Thymus (tissue), 11 donors: ENCODE data around the gene SPATA13. TPM values are rescaled to one million over a fixed set of nuclear protein-coding genes. Genes with fewer than 3 reads are reported as not detected.
A peak's percentile ranks its signal among the peaks of the same experiment; 100 is the strongest.

ENCODE experiments used
- DNase-seq, 9 donors: peaks; one replicate each; pipeline ENCODE4 v3.0.0-alpha.2; 2013; ENCODE audit warnings: low spot score in 9 of 9, low read depth in 6 of 9, missing footprints in 1 of 9
- H3K27ac ChIP-seq, 2 donors: one replicate each; pipeline ENCODE4 v1.5.1; 2013; ENCODE audit warnings: control low read depth in 1 of 2, low read depth in 1 of 2, low read length in 1 of 2, mild to moderate bottlenecking in 1 of 2, moderate library complexity in 1 of 2
- H3K27me3 ChIP-seq, 2 donors: one replicate each; pipeline ENCODE4 v1.5.1; 2013; ENCODE audit warnings: low read length in 1 of 2; ENCODE audit not compliant: control insufficient read depth in 2 of 2, insufficient read depth in 1 of 2
- H3K36me3 ChIP-seq, 2 donors: one replicate each; pipeline ENCODE4 v1.5.1; 2013; ENCODE audit warnings: low read length in 1 of 2, mild to moderate bottlenecking in 1 of 2, moderate library complexity in 1 of 2; ENCODE audit not compliant: control insufficient read depth in 2 of 2, insufficient read depth in 2 of 2
- H3K4me1 ChIP-seq, 2 donors: one replicate each; pipeline ENCODE4 v1.5.1; 2013; ENCODE audit warnings: low read length in 2 of 2; ENCODE audit not compliant: control insufficient read depth in 2 of 2, insufficient read depth in 2 of 2
- H3K4me3 ChIP-seq, 2 donors: one replicate each; pipeline ENCODE4 v1.5.1; 2013; ENCODE audit warnings: low read length in 2 of 2, control low read depth in 1 of 2, mild to moderate bottlenecking in 1 of 2
- H3K9me3 ChIP-seq, 2 donors: one replicate each; pipeline ENCODE4 v1.5.1; 2013; ENCODE audit warnings: low read length in 1 of 2, mild to moderate bottlenecking in 1 of 2; ENCODE audit not compliant: control insufficient read depth in 2 of 2, insufficient read depth in 1 of 2
- WGBS: extraction: QIAGEN DNeasy Blood & Tissue Kit; methylation state at CpG from one replicate; pipeline ENCODE4 v1.1.7; 2013; 5-methylcytosine and 5-hydroxymethylcytosine counted together
- polyA plus RNA-seq: library from polyadenylated mRNA; stranded (reverse); fragments of 200-250 nt; gene quantifications from one replicate; pipeline ENCODE4 v1.2.3, GENCODE V29; 2013
- total RNA-seq: library from RNA; stranded (reverse); fragments of 120-200 nt; gene quantifications from one replicate; pipeline ENCODE4 v1.2.4, GENCODE V29; 2013
- donor health status: healthy.

SPATA13 gene
- total and polyA plus RNA-seq, 2 donors = 17.0 to 18.7 TPM

DNA sequence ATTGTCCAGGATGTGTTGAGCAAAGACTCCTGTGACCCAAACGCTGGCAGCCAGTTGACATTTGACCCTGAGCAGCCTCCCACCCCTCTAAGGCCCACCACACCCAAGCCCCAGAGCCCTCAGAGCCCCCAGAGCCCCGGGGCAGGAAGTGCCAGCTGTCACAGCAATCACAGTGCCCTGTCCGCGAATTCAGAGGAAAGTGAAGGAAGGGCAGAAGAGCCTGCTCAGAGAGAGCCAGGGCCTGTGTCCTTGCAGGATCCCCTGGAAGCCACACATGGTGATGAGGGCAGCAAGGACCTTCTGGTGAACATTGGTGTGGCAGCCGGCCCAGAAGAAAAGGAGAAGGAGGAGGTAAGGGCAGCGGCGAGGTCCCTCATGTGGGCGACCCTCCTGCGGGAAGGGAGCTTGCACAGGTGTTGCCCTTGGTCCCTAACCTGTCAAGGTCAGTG lies 63.7 kb downstream of the SPATA13 start:
- no peaks in the 10 kb centered on the region for H3K9me3 ChIP-seq
- H3K36me3 ChIP-seq = peaks cover 0 to 2% of the 10 kb centered on the region in 2 donors
- H3K27me3 ChIP-seq = no peaks in the 10 kb centered on the region
- 74% methylated on average over 9 of the region's 9 CpGs for WGBS
- no peak overlapping the region for H3K27ac ChIP-seq
- no peak overlapping the region for H3K4me3 ChIP-seq
- H3K4me1 ChIP-seq = peaks cover 0 to 16% of the 10 kb centered on the region in 2 donors
- no peak for DNase-seq

GRCh38 chr13:24225062-24225461 lies 64.5 kb downstream of the SPATA13 start:
- Histone ChIP-seq H3K27me3 (no peaks in the 10 kb centered on the region), H3K9me3 (no peaks in the 10 kb centered on the region), H3K27ac (no peak overlapping the region), H3K4me3 (no peak overlapping the region), H3K36me3 (peaks cover 0 to 2% of the 10 kb centered on the region in 2 donors), H3K4me1 (peaks cover 0 to 16% of the 10 kb centered on the region in 2 donors)
- WGBS = 94% methylated on average over 11 of the region's 11 CpGs
- DNase-seq = no peak

- H3K27me3 ChIP-seq = no peaks in the 10 kb centered on the region
- H3K9me3 ChIP-seq = no peaks in the 10 kb centered on the region
- H3K36me3 ChIP-seq = peaks cover 0 to 2% of the 10 kb centered on the region in 2 donors
- H3K27ac ChIP-seq = no peak overlapping the region
- DNase-seq = no peak
- H3K4me3 ChIP-seq = no peak overlapping the region
- H3K4me1 ChIP-seq = peaks cover 0 to 16% of the 10 kb centered on the region in 2 donors
- WGBS = 97% methylated on average over 7 of the region's 7 CpGs
These were observed 65.4 kb downstream of the SPATA13 start for GRCh38 chr13:24225930-24226329.

GRCh38 chr13:24226762-24227161 lies 66.2 kb downstream of the SPATA13 start:
- Histone ChIP-seq H3K4me3 (no peak overlapping the region), H3K27ac (no peak overlapping the region), H3K36me3 (peaks cover 0 to 2% of the 10 kb centered on the region in 2 donors), H3K27me3 (no peaks in the 10 kb centered on the region), H3K9me3 (no peaks in the 10 kb centered on the region), H3K4me1 (peaks cover 0 to 16% of the 10 kb centered on the region in 2 donors)
- 98% methylated on average over 3 of the region's 3 CpGs for WGBS
- DNase-seq = no peak

GRCh38 chr13:24228852-24229458 lies 68.4 kb downstream of the SPATA13 start:
- WGBS = 52% methylated on average over 4 of the region's 4 CpGs
- no peaks in the 10 kb centered on the region for H3K27me3 ChIP-seq

GRCh38 chr13:24230428-24231072 lies 70.0 kb downstream of the SPATA13 start:
- H3K9me3 ChIP-seq = no peaks in the 10 kb centered on the region
- H3K4me1 ChIP-seq = peaks cover 0 to 2% of the 10 kb centered on the region in 2 donors
- WGBS = 94% methylated on average over 12 of the region's 12 CpGs
- peaks cover 0 to 2% of the 10 kb centered on the region in 2 donors for H3K36me3 ChIP-seq
- DNase-seq = no peak
- no peak overlapping the region for H3K4me3 ChIP-seq
- no peaks in the 10 kb centered on the region for H3K27me3 ChIP-seq
- H3K27ac ChIP-seq = no peak overlapping the region

More at GRCh38 chr13:24228852-24229458, 68.4 kb downstream of the SPATA13 start:
- peaks cover 0 to 2% of the 10 kb centered on the region in 2 donors for H3K36me3 ChIP-seq
- DNase-seq = peak in 7 of 9 donors; percentile 45 to 83 (median 57)
- no peak overlapping the region for H3K27ac ChIP-seq
- no peaks in the 10 kb centered on the region for H3K9me3 ChIP-seq
- peaks cover 0 to 11% of the 10 kb centered on the region in 2 donors for H3K4me1 ChIP-seq
- H3K4me3 ChIP-seq = no peak overlapping the region

DNA sequence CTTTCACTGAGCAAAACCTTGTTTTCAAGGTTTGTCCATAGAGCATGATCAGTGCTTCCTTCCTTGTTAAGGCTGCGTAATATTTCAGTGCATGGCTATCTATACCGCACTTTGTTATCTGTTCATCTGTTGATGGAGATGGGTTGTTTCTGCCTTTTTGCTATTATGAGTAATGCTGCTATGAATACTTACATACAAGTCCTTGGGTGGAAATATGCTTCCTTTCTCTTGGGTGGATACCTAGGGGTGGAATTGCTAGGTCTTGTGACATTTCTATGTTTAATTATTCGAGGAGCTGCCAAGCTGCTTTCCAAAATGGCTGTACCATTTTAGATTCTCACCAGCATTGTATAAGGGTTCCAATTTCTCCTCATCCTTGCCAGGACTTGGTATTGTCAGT lies 70.9 kb downstream of the SPATA13 start:
- WGBS = 94% methylated on average over 3 of the region's 3 CpGs
- no peaks in the 10 kb centered on the region for H3K27me3 ChIP-seq
- no peak for DNase-seq
- no peaks in the 10 kb centered on the region for H3K36me3 ChIP-seq
- no peak overlapping the region for H3K27ac ChIP-seq
- H3K4me3 ChIP-seq = no peak overlapping the region
- no peaks in the 10 kb centered on the region for H3K4me1 ChIP-seq
- no peaks in the 10 kb centered on the region for H3K9me3 ChIP-seq

GRCh38 chr13:24232037-24232436 lies 71.5 kb downstream of the SPATA13 start:
- DNase-seq = no peak
- Histone ChIP-seq H3K9me3 (no peaks in the 10 kb centered on the region), H3K27ac (no peak overlapping the region), H3K36me3 (no peaks in the 10 kb centered on the region), H3K27me3 (no peaks in the 10 kb centered on the region), H3K4me3 (no peak overlapping the region), H3K4me1 (no peaks in the 10 kb centered on the region)
- WGBS = 97% methylated on average over 5 of the region's 5 CpGs

DNA sequence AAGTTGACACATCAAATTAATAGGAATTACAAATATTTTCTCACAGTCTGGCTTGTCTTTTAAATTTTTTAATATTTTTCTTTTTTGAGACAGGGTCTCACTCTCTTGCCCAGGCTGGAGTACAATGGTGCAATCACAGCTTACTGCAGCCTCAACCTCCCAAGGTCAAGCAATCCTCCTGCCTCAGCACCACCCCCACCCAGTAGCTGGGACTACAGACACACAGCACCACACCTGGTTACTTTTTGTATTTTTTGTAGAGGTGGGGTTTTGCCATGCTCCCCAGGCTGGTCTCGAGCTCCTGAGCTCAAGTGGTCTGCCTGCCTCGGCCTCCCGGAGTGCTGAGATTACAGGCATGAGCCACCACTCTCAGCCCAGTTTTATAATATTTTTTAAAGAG lies 72.0 kb downstream of the SPATA13 start:
- H3K27ac ChIP-seq = no peak overlapping the region
- H3K9me3 ChIP-seq = no peaks in the 10 kb centered on the region
- no peaks in the 10 kb centered on the region for H3K27me3 ChIP-seq
- no peak overlapping the region for H3K4me3 ChIP-seq
- no peaks in the 10 kb centered on the region for H3K36me3 ChIP-seq
- DNase-seq = no peak
- H3K4me1 ChIP-seq = no peaks in the 10 kb centered on the region
- over 99% methylated on average over 3 of the region's 3 CpGs for WGBS
